Astrocyte of the spinal cord (primary cell): ENCODE data around the gene SLC5A1.

Source experiments
- DNase-seq: peaks from one replicate; pipeline ENCODE4 v3.0.0; 2011; ENCODE audit warnings: low read depth, low spot score
- H3K4me3 ChIP-seq: 2 replicates; pipeline ENCODE4 v1.5.1; 2011; ENCODE audit warnings: low read depth, mild to moderate bottlenecking, low read length, moderate library complexity
- in situ Hi-C: cut with HindIII; loops from 2 replicates; pipeline ENCODE4 v1.10.0; 2017; ENCODE audit warnings: low sequenced_read_pairs
- TF ChIP-seq, protein P1 (sequence below): IDR thresholded peaks from 2 replicates; pipeline ENCODE4 v1.5.1; 2012; ENCODE audit warnings: low read depth, mild to moderate bottlenecking, low read length, inconsistent platforms

SLC5A1 gene

DNA sequence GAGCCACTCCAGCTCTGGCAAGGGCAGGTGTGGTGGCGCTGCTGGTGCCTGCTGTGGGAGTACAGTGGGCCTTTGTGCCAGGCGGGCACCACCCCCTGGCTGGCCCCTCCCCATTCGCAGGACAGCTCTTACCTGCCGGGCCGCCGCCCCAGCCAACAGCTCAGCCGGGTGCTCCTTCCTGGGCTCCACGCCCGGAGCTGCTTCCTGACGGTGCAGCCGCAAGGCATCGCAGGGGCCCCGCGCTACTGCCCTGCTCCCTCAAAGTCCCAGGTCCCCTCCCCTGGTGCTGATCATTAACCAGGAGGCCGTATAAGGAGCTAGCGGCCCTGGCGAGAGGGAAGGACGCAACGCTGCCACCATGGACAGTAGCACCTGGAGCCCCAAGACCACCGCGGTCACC is at the start of gene SLC5A1:
Gene SLC5A1 (plus strand): TSS at position 338 of the 400 bp plus-strand sequence. CDS start 21 bp downstream, at position 359.
- no peak within 1 kb of the TSS for H3K4me3 ChIP-seq
- no peak for DNase-seq
- TF ChIP-seq, protein P1, sequence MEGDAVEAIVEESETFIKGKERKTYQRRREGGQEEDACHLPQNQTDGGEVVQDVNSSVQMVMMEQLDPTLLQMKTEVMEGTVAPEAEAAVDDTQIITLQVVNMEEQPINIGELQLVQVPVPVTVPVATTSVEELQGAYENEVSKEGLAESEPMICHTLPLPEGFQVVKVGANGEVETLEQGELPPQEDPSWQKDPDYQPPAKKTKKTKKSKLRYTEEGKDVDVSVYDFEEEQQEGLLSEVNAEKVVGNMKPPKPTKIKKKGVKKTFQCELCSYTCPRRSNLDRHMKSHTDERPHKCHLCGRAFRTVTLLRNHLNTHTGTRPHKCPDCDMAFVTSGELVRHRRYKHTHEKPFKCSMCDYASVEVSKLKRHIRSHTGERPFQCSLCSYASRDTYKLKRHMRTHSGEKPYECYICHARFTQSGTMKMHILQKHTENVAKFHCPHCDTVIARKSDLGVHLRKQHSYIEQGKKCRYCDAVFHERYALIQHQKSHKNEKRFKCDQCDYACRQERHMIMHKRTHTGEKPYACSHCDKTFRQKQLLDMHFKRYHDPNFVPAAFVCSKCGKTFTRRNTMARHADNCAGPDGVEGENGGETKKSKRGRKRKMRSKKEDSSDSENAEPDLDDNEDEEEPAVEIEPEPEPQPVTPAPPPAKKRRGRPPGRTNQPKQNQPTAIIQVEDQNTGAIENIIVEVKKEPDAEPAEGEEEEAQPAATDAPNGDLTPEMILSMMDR, result no peak
- in situ Hi-C loops, result no loop called here

DNA sequence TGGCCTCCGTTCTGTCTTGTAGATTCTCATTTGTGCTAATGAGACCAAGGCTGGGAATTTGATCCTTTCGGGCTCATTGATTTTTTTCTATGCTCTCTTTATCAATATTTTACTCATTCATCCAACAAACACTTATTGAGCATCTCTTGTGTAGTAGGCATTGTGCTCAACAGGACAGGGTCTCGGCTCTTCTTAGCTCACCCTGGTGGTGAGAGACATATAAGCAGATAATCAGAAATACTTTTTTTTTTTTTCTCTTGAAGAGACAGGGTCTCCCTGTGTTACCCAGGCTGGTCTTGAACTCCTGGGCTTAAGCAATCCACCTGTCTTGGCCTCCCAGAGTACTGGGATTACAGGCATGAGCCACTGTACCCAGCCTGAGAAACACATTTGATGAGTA is 48.0 kb upstream of the SLC5A1 start:
- H3K4me3 ChIP-seq, result no peak overlapping the region
- no peak for DNase-seq
- in situ Hi-C loops, result no loop called here
- TF ChIP-seq, protein P1, result peak; percentile 19

DNA sequence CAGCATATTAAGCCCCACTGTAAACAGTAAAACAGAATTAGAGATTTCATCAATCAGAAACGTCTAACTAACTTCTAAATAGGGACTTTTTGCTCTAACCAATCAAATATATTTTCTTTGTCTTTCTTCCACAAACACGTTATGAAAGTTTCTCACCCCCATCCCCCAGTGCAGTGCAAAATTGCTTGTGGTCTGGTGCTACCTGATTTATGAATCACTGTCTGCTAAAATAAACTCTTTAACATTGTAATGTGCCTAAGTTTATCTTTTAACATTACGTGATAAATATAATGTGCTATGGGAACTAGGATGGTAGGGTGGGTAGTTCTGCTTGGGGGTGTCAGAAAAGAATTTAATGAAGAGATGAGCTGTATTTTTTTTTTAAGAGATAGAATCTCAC is 47.3 kb upstream of the SLC5A1 start:
- in situ Hi-C loops, result no loop called here

DNA sequence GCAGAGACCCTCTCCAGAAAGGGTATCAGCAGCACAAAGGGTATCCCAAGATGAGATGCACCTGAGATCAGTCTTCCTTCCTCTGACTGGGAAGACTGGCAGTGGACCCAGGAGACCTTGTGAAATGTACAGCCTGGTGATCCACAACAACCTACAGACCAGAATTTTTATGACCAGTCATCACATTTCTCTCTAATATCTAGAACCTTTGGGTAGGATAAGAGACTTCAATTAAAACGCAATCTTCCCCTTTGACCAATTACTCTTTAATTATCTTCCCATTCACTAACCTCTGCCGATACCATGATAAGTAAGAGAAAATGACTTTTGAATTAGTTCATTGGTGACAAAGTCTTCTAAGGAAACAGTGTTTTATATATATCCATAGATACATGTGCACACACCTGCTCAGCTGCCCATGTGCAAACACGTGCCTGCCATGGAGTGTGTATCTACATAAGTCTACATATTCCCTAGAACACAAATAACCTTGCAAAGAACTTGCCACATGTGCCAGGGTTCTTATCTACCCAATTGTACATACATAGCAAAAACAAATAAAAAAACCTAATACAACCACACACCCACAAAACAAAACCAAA is 44.2 kb upstream of the SLC5A1 start:
- TF ChIP-seq, protein P1, result no peak
- in situ Hi-C loops, result no loop called here
- DNase-seq, result no peak
- no peak overlapping the region for H3K4me3 ChIP-seq

More for the DNA sequence above, 47.3 kb upstream of the SLC5A1 start:
- TF ChIP-seq, protein P1, result no peak
- no peak for DNase-seq
- H3K4me3 ChIP-seq, result no peak overlapping the region

- TF ChIP-seq, protein P1, result no peak
- DNase-seq, result no peak
- H3K4me3 ChIP-seq, result no peak overlapping the region
- in situ Hi-C loops, result no loop called here
Measured at GRCh38 chr22:32000181-32000580, 42.9 kb upstream of the SLC5A1 start.

DNA sequence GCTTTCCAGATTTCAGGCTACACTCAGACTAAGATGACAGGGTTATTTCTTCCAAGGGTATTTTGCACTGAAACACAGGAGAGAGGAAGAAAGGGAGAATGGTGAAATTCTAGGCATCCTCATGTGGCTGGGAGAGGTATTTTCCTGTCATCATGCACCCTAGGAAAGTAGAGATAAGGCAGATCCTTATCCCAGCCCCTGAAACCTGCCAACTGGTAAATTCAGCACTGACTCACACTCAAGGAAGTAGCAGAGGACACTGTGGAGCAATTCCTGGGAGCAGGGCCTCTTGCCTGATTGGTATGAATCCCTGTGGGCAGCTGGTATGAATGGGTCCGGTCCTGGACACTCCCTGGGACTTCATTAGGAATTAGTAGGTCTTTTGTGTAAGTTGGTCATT is 37.6 kb upstream of the SLC5A1 start:
- TF ChIP-seq, protein P1, result no peak
- in situ Hi-C loops, result no loop called here
- H3K4me3 ChIP-seq, result no peak overlapping the region
- peak; percentile 22 for DNase-seq
